Panc1 (cell line): ENCODE measurements around the gene CGN. TPM values are rescaled to one million over a fixed set of nuclear protein-coding genes. Genes with fewer than 3 reads are reported as not detected.

Source experiments
- ATAC-seq: fragments of 200-7000 bp; cut with Tn5 transposase; 2 replicates; pipeline ENCODE4 v1.9.1; 2020; ENCODE audit warnings: mild to moderate bottlenecking, moderate library complexity
- BruUV-seq: library from RNA; stranded (reverse); fragments of 400-500 nt; replicated peaks from 2 replicates; lab custom pipeline; 2021; lab: Mats Ljungman, UMichigan
- CTCF ChIA-PET: fragments of 300-600 bp; sonication (Branson Sonifier 250); formaldehyde crosslinking; loops from one replicate; lab custom pipeline; 2022; ENCODE audit warnings: antibody characterized with exemption; lab: Charles Lee
- POLR2A ChIA-PET: fragments of 300-600 bp; sonication (Branson Sonifier 250); formaldehyde crosslinking; loops from one replicate; lab custom pipeline; 2022; ENCODE audit warnings: antibody characterized with exemption; lab: Charles Lee
- DNase-seq: peaks from one replicate; pipeline ENCODE4 v3.0.0-alpha.2; 2010; ENCODE audit warnings: low read depth, low spot score
- H3K27ac ChIP-seq: 2 replicates; pipeline ENCODE4 v1.5.1; 2011; ENCODE audit warnings: mild to moderate bottlenecking, low read length, inconsistent platforms
- H3K27me3 ChIP-seq: fragments of 200-500 bp; sonication (Bioruptor generic); 2 replicates; pipeline ENCODE4 v1.6.0; 2014; ENCODE audit warnings: low read length, inconsistent platforms; ENCODE audit not compliant: control insufficient read depth, insufficient read depth
- H3K36me3 ChIP-seq: fragments of 200-500 bp; sonication (Bioruptor generic); 2 replicates; pipeline ENCODE4 v1.5.1; 2014; ENCODE audit warnings: inconsistent platforms, mild to moderate bottlenecking, low read length, moderate library complexity; ENCODE audit not compliant: control insufficient read depth, insufficient read depth
- H3K4me1 ChIP-seq: 2 replicates; pipeline ENCODE4 v1.5.1; 2011; ENCODE audit warnings: inconsistent platforms, mild to moderate bottlenecking, low read length, moderate library complexity; ENCODE audit not compliant: control insufficient read depth, insufficient read depth
- H3K4me3 ChIP-seq, 2 experiments: 2 replicates each; pipeline ENCODE4 v1.5.1; 2011 to 2012; ENCODE audit warnings: low read depth in 2 of 2, low read length in 2 of 2, mild to moderate bottlenecking in 2 of 2, inconsistent platforms in 1 of 2, moderate library complexity in 1 of 2
- H3K9me3 ChIP-seq: fragments of 200-500 bp; sonication (Bioruptor generic); 2 replicates; pipeline ENCODE4 v1.5.1; 2014; ENCODE audit warnings: low read depth, mild to moderate bottlenecking, inconsistent platforms, low read length, moderate library complexity; ENCODE audit not compliant: control insufficient read depth, insufficient read depth
- POLR2AphosphoS5 ChIP-seq: IDR thresholded peaks from 2 replicates; pipeline ENCODE4 v1.6.1; 2012; ENCODE audit warnings: mild to moderate bottlenecking, low read depth, low read length, moderate library complexity
- REST ChIP-seq, 2 experiments: IDR thresholded peaks; 2 replicates each; pipeline ENCODE4 v1.6.1; 2011 to 2012; ENCODE audit warnings: low read depth in 2 of 2, control low read depth in 1 of 2, low read length in 1 of 2, mild to moderate bottlenecking in 1 of 2, moderate library complexity in 1 of 2; ENCODE audit not compliant: insufficient read depth in 1 of 2
- SIN3A ChIP-seq: IDR thresholded peaks from 2 replicates; pipeline ENCODE4 v1.6.1; 2012; ENCODE audit warnings: low read depth, mild to moderate bottlenecking, low read length, moderate library complexity, borderline replicate concordance; ENCODE audit not compliant: insufficient read depth
- TCF7L2 ChIP-seq: IDR thresholded peaks from 2 replicates; pipeline ENCODE4 v1.6.1; 2011; ENCODE audit warnings: mild to moderate bottlenecking, low read depth, low read length, inconsistent platforms
- in situ Hi-C: cut with HindIII; loops from 2 replicates; pipeline ENCODE4 v1.10.0; 2016; ENCODE audit warnings: low sequenced_read_pairs, low pct_unique_long_range_greater_than_20kb
- intact Hi-C: fragments of 100-400 bp; cut with micrococcal nuclease; formaldehyde crosslinking; loops from one replicate; pipeline ENCODE4 v1.10.0; 2022; ENCODE audit not compliant: unreplicated experiment
- total RNA-seq: library from RNA; stranded (reverse); gene quantifications from one replicate; pipeline ENCODE4 v1.2.1, GENCODE V29; 2021; ENCODE audit not compliant: unreplicated experiment
- TF ChIP-seq, protein P1 (sequence below): fragments of 450-650 bp; IDR thresholded peaks from 2 replicates; pipeline ENCODE4 v1.5.1; 2017; ENCODE audit warnings: mild to moderate bottlenecking

CGN gene
- total RNA-seq, 1 experiment from 2014 or later: 10.2 TPM

- ChIA-PET CTCF (no interaction called here), POLR2A (no interaction called here)
- in situ Hi-C loops (no loop called here), intact Hi-C loops (no loop called here)
- no peak for TF ChIP-seq TCF7L2
- TF ChIP-seq REST (IDR thresholded peaks at IDR 0.05; ENCODE audit: insufficient read depth in 1 of 2, low read depth in 2 of 2, low read length in 1 of 2): no peak
- TF ChIP-seq, protein P1, sequence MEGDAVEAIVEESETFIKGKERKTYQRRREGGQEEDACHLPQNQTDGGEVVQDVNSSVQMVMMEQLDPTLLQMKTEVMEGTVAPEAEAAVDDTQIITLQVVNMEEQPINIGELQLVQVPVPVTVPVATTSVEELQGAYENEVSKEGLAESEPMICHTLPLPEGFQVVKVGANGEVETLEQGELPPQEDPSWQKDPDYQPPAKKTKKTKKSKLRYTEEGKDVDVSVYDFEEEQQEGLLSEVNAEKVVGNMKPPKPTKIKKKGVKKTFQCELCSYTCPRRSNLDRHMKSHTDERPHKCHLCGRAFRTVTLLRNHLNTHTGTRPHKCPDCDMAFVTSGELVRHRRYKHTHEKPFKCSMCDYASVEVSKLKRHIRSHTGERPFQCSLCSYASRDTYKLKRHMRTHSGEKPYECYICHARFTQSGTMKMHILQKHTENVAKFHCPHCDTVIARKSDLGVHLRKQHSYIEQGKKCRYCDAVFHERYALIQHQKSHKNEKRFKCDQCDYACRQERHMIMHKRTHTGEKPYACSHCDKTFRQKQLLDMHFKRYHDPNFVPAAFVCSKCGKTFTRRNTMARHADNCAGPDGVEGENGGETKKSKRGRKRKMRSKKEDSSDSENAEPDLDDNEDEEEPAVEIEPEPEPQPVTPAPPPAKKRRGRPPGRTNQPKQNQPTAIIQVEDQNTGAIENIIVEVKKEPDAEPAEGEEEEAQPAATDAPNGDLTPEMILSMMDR: no peak
- TF ChIP-seq SIN3A: no peak
- no peak for TF ChIP-seq POLR2AphosphoS5
- no peak for DNase-seq
- Histone ChIP-seq H3K36me3 (no peaks in the 10 kb centered on the region), H3K4me3 (no peak overlapping the region), H3K9me3 (0 out of 2 replicates have a peak, but pooled peaks cover 5% of the 10 kb centered on the region), H3K27me3 (no peaks in the 10 kb centered on the region), H3K4me1 (peaks cover 4% of the 10 kb centered on the region), H3K27ac (no peak overlapping the region)
- no peak for ATAC-seq
- BruUV-seq: no TSS peak
These were observed 32.9 kb upstream of the CGN start for GRCh38 chr1:151478140-151478812.

DNA sequence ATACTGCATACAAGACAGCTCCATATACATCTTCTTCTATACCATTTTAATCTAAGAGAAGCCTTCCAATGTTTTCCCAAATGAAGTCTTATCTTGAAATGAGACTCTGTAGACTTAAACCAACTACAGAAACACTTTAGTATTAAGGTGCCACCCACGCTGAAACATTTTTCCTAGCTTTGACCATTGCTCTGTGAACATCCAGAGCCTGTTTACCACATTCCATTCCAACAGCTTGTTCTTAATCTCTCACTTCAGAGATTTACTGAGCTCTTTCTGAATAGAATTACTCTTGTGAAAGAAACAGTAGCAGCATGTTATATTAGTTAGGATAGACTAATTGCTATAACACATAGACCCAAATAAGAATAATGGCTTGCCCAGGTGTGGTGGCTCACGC lies 32.3 kb upstream of the CGN start:
- in situ Hi-C loops: no loop called here
- no peak for TF ChIP-seq TCF7L2
- no peak for TF ChIP-seq SIN3A
- TF ChIP-seq REST (IDR thresholded peaks at IDR 0.05; ENCODE audit: insufficient read depth in 1 of 2, low read depth in 2 of 2, low read length in 1 of 2): no peak
- TF ChIP-seq POLR2AphosphoS5: no peak
- TF ChIP-seq, protein P1: no peak
- no TSS peak for BruUV-seq
- DNase-seq (no peak), ATAC-seq (no peak)
- Histone ChIP-seq H3K4me1 (peaks cover under 1% of the 10 kb centered on the region), H3K36me3 (no peaks in the 10 kb centered on the region), H3K9me3 (0 out of 2 replicates have a peak, but pooled peaks cover 5% of the 10 kb centered on the region), H3K27ac (no peak overlapping the region), H3K4me3 (no peak overlapping the region), H3K27me3 (no peaks in the 10 kb centered on the region)
- intact Hi-C loops: no loop called here
- CTCF ChIA-PET: interaction anchor here (0.6 kb wide), 1 partner anchor 80 kb away, joined by 3 read pairs; no protein-coding TSS in a partner anchor
- POLR2A ChIA-PET: no interaction called here
